HL-60 (cell line): ENCODE data around the gene GPC1.
"Not testable (repeated sequence)": the region's sequence is repeated elsewhere in the genome, so short reads cannot be mapped to it uniquely, and the experiment has no call there.

Experiments
- DNase-seq, 2 experiments: peaks; one replicate each; pipeline ENCODE4 v3.0.0-alpha.2; 2010 to 2020; ENCODE audit warnings: low read depth in 1 of 2, low spot score in 1 of 2
- H3K27ac ChIP-seq: fragments of 250-450 bp; sonication (Bioruptor Pico); replicated peaks from 2 replicates; pipeline ENCODE4 v1.5.1; 2020; ENCODE audit warnings: mild to moderate bottlenecking, moderate library complexity
- H3K27me3 ChIP-seq: fragments of 250-450 bp; sonication (Bioruptor Pico); 2 replicates; pipeline ENCODE4 v1.5.1; 2021; ENCODE audit warnings: mild to moderate bottlenecking, moderate library complexity; ENCODE audit not compliant: insufficient read depth, poor library complexity, severe bottlenecking
- H3K4me3 ChIP-seq: replicated peaks from 2 replicates; pipeline ENCODE4 v1.5.1; 2011; ENCODE audit warnings: mild to moderate bottlenecking, control low read depth, low read length; ENCODE audit not compliant: insufficient read depth
- CTCF ChIP-seq: IDR thresholded peaks from one replicate; pipeline ENCODE4 v1.5.1; 2011; ENCODE audit warnings: low read length, control low read depth, inconsistent platforms; ENCODE audit not compliant: insufficient read depth
- GABPA ChIP-seq: IDR thresholded peaks from 2 replicates; pipeline ENCODE4 v1.6.1; 2012; ENCODE audit warnings: low read depth
- POLR2AphosphoS5 ChIP-seq: IDR thresholded peaks from 2 replicates; pipeline ENCODE4 v1.6.1; 2012; ENCODE audit warnings: low read depth
- REST ChIP-seq: IDR thresholded peaks from 2 replicates; pipeline ENCODE4 v1.6.1; 2012; ENCODE audit warnings: low read depth; ENCODE audit not compliant: insufficient replicate concordance
- SPI1 ChIP-seq: IDR thresholded peaks from 2 replicates; pipeline ENCODE4 v1.6.1; 2012; ENCODE audit warnings: low read depth, mild to moderate bottlenecking, borderline replicate concordance

The GPC1 gene

GRCh38 chr2:240482141-240482540 is 46.7 kb downstream of the GPC1 start:
- no peaks in the 10 kb centered on the region for H3K27me3 ChIP-seq
- no peak overlapping the region for H3K4me3 ChIP-seq
- DNase-seq, result no peak
- H3K27ac ChIP-seq, result no peak overlapping the region
- TF ChIP-seq REST (no peak), SPI1 (no peak), GABPA (no peak), CTCF (no peak), POLR2AphosphoS5 (no peak)

DNA sequence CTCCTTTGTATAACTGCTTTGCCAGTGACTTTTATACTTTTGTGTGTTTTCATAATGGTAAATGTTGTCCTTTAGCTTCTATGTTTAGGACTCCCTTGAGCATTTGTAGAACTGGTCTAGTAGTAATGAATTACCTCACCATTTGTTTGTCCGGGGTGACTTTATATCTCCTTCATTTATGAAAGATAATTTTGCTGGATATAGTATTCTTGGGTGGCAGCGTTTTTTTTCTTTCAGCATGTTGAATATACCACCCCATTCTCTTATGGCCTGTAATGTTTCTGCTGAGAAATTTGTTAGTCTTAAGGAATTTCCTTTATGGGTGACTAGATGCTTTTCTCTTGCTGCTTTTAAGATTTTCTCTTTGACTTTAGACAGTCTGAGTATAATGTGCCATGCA is 56.0 kb downstream of the GPC1 start:
- Histone ChIP-seq H3K4me3 (no peak overlapping the region), H3K27ac (no peak overlapping the region), H3K27me3 (no peaks in the 10 kb centered on the region)
- TF ChIP-seq REST (no peak), CTCF (no peak), GABPA (no peak), POLR2AphosphoS5 (no peak), SPI1 (no peak)
- DNase-seq, result no peak

DNA sequence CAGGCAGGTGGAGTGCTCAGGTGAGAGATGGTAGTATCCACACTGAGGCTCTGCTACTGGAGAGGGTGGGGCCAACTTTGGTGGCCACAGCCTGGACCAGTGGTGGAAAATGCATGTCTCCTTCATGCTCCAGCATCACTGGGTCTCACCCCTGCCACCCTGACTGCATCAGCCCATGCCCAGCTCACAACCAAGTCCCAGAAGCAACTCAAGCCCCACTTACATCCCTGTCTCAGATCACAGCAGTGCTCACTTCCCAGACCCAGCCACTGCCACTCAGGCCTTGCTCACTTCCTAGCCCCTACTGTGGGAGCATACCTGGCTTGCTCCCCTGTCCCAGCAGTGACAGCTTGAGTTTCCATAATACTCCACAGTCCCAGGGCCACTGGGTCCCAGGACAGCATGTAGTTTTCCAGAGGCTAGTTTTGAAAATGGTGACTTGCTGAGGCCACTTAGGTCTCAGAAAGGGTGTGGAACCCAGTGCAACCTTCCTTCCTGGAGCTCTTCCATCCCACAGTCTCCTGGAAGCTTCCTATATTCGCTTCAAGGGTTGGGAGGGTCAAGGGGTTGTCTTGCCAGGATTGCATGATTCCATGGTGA is 58.8 kb downstream of the GPC1 start:
- Histone ChIP-seq H3K27ac (no peak overlapping the region), H3K27me3 (no peaks in the 10 kb centered on the region), H3K4me3 (no peak overlapping the region)
- TF ChIP-seq POLR2AphosphoS5 (no peak), CTCF (no peak), REST (no peak), GABPA (no peak), SPI1 (no peak)
- no peak for DNase-seq

- H3K4me3 ChIP-seq, H3K27me3 ChIP-seq: not testable (repeated sequence)
These were observed 59.5 kb downstream of the GPC1 start for GRCh38 chr2:240494942-240495341.

GRCh38 chr2:240497082-240497481 is 61.6 kb downstream of the GPC1 start:
- not testable (repeated sequence) for H3K27me3 ChIP-seq, DNase-seq, H3K4me3 ChIP-seq, H3K27ac ChIP-seq

More at GRCh38 chr2:240494942-240495341, 59.5 kb downstream of the GPC1 start:
- DNase-seq, H3K27ac ChIP-seq: not testable (repeated sequence)
